ENCODE results near the gene TSC22D1.

DNA sequence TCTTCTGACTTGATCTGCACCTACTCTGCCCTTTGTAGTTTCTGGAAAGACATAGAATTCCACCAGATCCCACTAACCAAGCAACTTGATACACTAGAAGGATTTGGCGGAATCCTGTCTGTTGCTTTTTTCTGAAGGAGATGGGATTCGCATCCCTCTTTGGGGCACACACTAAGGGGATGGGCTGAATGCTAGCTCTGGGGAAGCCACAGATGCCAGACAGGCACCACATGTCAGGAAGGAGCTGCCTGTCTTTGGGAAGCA, 150.4 kb downstream of the TSC22D1 start:
- TF ChIP-seq, protein P1, sequence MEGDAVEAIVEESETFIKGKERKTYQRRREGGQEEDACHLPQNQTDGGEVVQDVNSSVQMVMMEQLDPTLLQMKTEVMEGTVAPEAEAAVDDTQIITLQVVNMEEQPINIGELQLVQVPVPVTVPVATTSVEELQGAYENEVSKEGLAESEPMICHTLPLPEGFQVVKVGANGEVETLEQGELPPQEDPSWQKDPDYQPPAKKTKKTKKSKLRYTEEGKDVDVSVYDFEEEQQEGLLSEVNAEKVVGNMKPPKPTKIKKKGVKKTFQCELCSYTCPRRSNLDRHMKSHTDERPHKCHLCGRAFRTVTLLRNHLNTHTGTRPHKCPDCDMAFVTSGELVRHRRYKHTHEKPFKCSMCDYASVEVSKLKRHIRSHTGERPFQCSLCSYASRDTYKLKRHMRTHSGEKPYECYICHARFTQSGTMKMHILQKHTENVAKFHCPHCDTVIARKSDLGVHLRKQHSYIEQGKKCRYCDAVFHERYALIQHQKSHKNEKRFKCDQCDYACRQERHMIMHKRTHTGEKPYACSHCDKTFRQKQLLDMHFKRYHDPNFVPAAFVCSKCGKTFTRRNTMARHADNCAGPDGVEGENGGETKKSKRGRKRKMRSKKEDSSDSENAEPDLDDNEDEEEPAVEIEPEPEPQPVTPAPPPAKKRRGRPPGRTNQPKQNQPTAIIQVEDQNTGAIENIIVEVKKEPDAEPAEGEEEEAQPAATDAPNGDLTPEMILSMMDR (conservative IDR thresholded peaks at IDR 0.05; ENCODE audit: low read depth, low read length): no peak
- TF ChIP-seq EZH2phosphoT487 (IDR thresholded peaks at IDR 0.05; ENCODE audit: borderline replicate concordance, low read length) (no peak), EZH2 (IDR thresholded peaks at IDR 0.05; ENCODE audit: low read length, unreplicated experiment) (no peak)
